ENCODE measurements around the gene PPT2. TPM values are rescaled to one million over a fixed set of nuclear protein-coding genes. Genes with fewer than 3 reads are reported as not detected.

The PPT2 gene
- total RNA-seq, 4 donors from 2014 or later, result 13.0 to 26.1 (median 24.1) TPM

DNA sequence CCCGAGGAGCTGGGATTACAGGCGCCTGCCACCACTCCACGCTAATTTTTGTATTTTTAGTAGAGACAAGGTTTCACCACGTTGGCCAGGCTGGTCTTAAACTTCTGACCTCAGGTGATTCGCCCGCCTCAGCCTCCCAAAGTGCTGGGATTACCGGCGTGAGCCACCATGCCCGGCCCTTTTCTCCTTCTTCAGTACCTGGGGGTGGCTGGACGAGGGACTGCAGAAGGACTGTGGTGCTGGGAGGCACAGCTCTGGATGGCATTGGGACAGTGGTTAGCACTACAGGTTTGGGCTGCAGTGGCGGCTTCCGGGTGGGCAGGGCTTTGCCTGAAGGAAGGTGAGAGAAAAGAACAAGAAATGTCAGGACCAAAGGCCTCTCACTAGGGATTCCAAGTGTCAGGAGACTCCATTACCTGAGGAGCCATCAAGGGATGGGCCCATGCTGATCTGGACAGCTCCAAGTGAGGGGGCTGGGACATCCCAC is 33.3 kb upstream of the PPT2 start:
- no peak overlapping the region for H3K4me3 ChIP-seq (replicated peaks in 1 of 3)
- peaks cover 0 to 7% of the 10 kb centered on the region in 2 donors for H3K4me1 ChIP-seq
- H3K36me3 ChIP-seq, result peaks cover 60 to 82% of the 10 kb centered on the region in 2 donors
- TF ChIP-seq, protein P1, sequence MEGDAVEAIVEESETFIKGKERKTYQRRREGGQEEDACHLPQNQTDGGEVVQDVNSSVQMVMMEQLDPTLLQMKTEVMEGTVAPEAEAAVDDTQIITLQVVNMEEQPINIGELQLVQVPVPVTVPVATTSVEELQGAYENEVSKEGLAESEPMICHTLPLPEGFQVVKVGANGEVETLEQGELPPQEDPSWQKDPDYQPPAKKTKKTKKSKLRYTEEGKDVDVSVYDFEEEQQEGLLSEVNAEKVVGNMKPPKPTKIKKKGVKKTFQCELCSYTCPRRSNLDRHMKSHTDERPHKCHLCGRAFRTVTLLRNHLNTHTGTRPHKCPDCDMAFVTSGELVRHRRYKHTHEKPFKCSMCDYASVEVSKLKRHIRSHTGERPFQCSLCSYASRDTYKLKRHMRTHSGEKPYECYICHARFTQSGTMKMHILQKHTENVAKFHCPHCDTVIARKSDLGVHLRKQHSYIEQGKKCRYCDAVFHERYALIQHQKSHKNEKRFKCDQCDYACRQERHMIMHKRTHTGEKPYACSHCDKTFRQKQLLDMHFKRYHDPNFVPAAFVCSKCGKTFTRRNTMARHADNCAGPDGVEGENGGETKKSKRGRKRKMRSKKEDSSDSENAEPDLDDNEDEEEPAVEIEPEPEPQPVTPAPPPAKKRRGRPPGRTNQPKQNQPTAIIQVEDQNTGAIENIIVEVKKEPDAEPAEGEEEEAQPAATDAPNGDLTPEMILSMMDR (IDR thresholded peaks at IDR 0.05), result no peak
- no peak for TF ChIP-seq POLR2A (IDR thresholded peaks at IDR 0.05)
- H3K9me3 ChIP-seq, result no peaks in the 10 kb centered on the region
- 93 to 94% methylated on average over 12 of the region's 12 CpGs for WGBS, 2 donors
- no peak overlapping the region for H3K27ac ChIP-seq
- intact Hi-C loops (cut with DNase I), result no loop called here
- no peaks in the 10 kb centered on the region for H3K27me3 ChIP-seq
- DNase-seq, result no peak

DNA sequence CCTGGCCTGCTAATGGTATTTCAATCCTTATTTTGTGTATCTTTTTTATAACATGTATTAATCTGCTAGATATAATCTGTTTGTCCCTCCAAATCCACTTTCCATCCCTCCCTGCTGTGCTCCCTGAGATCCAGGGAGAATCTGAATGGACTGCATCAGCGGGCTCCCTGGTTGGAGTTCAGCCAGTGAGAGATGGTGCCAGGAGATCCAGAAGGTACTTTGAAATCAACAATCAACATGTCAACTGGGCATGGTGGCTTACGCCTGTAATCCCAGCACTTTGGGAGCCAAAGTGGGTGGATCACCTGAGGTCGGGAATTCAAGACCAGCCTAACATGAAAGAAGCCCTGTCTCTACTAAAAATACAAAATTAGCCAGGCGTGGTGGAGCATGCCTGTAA is 30.3 kb upstream of the PPT2 start:
- Histone ChIP-seq H3K27ac (no peak overlapping the region), H3K36me3 (peaks cover 37 to 61% of the 10 kb centered on the region in 2 donors), H3K4me1 (peaks cover 16 to 20% of the 10 kb centered on the region in 2 donors), H3K27me3 (no peaks in the 10 kb centered on the region), H3K9me3 (no peaks in the 10 kb centered on the region), H3K4me3 (replicated peaks in 1 of 3) (no peak overlapping the region)
- no peak for DNase-seq
- WGBS, 2 donors, result 86 to 88% methylated on average over 4 of the region's 4 CpGs
- no peak for TF ChIP-seq POLR2A (IDR thresholded peaks at IDR 0.05)
- TF ChIP-seq, protein P1 (IDR thresholded peaks at IDR 0.05), result no peak
- intact Hi-C loops (cut with DNase I), result no loop called here

DNA sequence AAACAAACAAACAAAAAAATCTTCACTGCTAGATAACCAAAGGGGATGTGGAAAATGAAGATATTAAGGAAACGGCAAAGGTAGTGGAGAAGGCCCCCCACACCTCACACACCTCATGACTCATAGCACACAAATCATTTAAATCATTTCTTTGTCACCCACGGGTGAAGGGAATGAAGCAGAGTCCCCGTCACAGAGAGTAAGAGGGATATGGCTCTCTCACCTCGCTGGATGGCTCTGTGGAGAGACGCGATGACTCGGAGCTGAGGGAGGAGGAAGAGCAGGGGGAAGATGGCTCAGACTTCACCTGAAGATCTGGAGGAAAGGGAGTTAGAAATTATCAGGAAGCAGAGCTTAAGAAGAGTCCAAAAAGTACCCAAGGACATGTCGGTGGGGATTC is 27.1 kb upstream of the PPT2 start:
- Histone ChIP-seq H3K4me1 (peaks cover 26% of the 10 kb centered on the region in 2 donors), H3K27me3 (no peaks in the 10 kb centered on the region), H3K36me3 (peaks cover 11 to 37% of the 10 kb centered on the region in 2 donors), H3K9me3 (no peaks in the 10 kb centered on the region), H3K4me3 (replicated peaks in 1 of 3) (no peak overlapping the region), H3K27ac (no peak overlapping the region)
- DNase-seq, result no peak
- WGBS, 2 donors, result 57 to 64% methylated on average over 8 of the region's 8 CpGs
- intact Hi-C loops (cut with DNase I), result no loop called here
- TF ChIP-seq, protein P1 (IDR thresholded peaks at IDR 0.05), result no peak
- TF ChIP-seq POLR2A (IDR thresholded peaks at IDR 0.05), result no peak

DNA sequence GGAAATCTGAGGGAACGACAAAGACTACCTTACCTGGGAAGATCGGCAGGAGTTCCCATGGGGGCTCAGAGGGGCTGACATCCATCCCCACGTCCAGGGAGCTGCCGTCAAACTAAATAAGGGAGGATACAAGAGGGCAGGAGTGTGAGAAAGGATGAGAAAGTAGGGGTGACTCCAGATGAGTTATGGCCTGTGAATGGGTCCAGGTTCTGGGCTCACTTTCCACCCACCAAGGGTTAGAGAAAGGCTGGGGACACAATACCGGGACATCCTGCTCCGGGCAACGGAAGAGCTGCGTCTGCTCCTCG is 26.6 kb upstream of the PPT2 start:
- peaks cover 10 to 34% of the 10 kb centered on the region in 2 donors for H3K36me3 ChIP-seq
- no peak for DNase-seq
- peak overlapping the region in 2 of 3 donors; percentile 63 to 75 for H3K27ac ChIP-seq
- 5 to 9% methylated on average over 9 of the region's 9 CpGs for WGBS, 2 donors
- peaks cover 26% of the 10 kb centered on the region in 2 donors for H3K4me1 ChIP-seq
- H3K4me3 ChIP-seq (replicated peaks in 1 of 3), result peak overlapping the region; percentile 65 to 97 (median 97)
- H3K27me3 ChIP-seq, result no peaks in the 10 kb centered on the region
- TF ChIP-seq, protein P1 (IDR thresholded peaks at IDR 0.05), result no peak
- TF ChIP-seq POLR2A (IDR thresholded peaks at IDR 0.05), result no peak
- intact Hi-C loops (cut with DNase I), result no loop called here
- no peaks in the 10 kb centered on the region for H3K9me3 ChIP-seq

DNA sequence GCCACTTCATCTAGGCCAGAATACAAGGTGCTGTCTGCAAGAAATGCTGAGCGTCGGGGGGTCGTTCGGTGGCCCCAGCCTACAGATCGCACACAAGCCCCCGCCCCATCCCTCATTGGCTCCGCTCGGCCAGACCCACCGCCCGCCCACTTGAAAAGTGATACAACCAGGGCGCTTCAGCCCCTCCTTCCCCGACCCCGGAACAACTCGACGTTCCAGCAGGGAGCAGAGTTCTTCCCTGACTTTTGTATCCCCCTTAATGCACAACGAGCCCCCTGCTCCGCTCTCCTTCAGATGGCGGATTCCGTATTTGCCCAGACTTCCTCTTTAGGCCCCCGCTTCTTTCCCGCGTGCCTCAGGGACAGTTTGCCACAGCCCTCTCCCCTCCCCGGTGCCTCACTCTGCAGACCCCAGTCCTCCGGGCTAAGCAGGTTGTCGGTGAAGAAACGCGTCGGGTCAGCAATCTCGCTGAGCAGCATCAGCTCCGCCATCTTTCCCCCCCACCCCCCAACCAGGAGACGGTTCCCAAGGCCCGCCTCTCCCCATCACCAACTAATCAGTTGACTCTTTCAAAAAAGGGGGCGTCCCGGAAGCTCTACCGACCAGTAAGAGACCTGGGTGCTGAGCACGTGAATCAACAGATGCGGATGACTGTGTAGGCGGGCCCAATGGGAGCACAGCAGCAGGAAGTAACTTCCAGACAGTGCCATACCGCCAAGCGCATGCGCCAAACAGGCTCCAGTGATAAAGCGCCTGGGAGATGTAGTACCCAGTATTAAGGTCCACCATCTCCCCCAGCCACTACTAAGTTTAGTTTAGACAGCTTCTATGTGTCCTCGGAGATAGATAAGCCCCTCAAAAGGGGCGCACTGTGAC is 26.0 kb upstream of the PPT2 start, which contains the start of gene ATF6B:
Gene ATF6B (minus strand): TSS at position 530 of the 876 bp plus-strand sequence. CDS start 39 bp downstream, at position 491.
- Histone ChIP-seq H3K27me3 (no peaks in the 10 kb centered on the region), H3K27ac (peak within 1 kb of the TSS; percentile 87 to 93 (median 89)), H3K9me3 (no peaks in the 10 kb centered on the region), H3K4me3 (replicated peaks in 1 of 3) (peak within 1 kb of the TSS; percentile 65 to 97 (median 97)), H3K4me1 (peaks cover 26% of the 10 kb centered on the region in 2 donors), H3K36me3 (peaks cover 10 to 30% of the 10 kb centered on the region in 2 donors)
- intact Hi-C loops (cut with DNase I), result no loop called here
- peak; percentile 100 for DNase-seq
- TF ChIP-seq, protein P1 (IDR thresholded peaks at IDR 0.05), result no peak
- TF ChIP-seq POLR2A (IDR thresholded peaks at IDR 0.05), result peak in 1 of 2 donors; percentile 69
- WGBS, 2 donors, result 0% methylated on average over 35 to 44 of the region's 44 CpGs

All from thyroid gland (tissue), 4 donors.